Measurements from ENCODE around the gene NDUFB8.

The NDUFB8 gene

DNA sequence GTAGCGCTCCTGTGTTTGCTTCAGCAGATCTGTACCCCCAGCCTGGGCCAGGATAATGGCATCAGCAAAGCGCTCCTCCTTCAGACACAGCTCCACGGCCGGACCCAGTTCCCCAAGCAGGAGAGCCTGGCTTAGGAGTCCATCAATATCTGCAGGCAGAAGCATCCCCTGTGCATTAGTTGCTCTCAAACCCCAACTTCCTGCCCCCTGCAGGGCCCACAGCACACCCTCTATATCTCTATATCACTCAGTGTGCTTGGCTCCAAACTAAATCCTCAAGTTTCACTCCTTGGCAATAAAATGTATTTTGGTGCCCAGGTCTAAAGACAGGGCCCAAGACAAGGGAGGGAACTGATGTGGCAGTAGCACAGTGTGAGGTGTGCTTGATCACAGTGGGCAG, 31.6 kb downstream of the NDUFB8 start:
- H3K4me1 ChIP-seq (ENCODE audit: insufficient read depth, low read length, severe bottlenecking) = no peaks in the 10 kb centered on the region
- no peaks in the 10 kb centered on the region for H3F3A ChIP-seq (ENCODE audit: insufficient read depth, low read length)
- H3K4me2 ChIP-seq (ENCODE audit: low read length) = no peak overlapping the region
- TF ChIP-seq EZH2 (IDR thresholded peaks at IDR 0.05; ENCODE audit: borderline replicate concordance, low read length) = no peak
- TF ChIP-seq, protein P1, sequence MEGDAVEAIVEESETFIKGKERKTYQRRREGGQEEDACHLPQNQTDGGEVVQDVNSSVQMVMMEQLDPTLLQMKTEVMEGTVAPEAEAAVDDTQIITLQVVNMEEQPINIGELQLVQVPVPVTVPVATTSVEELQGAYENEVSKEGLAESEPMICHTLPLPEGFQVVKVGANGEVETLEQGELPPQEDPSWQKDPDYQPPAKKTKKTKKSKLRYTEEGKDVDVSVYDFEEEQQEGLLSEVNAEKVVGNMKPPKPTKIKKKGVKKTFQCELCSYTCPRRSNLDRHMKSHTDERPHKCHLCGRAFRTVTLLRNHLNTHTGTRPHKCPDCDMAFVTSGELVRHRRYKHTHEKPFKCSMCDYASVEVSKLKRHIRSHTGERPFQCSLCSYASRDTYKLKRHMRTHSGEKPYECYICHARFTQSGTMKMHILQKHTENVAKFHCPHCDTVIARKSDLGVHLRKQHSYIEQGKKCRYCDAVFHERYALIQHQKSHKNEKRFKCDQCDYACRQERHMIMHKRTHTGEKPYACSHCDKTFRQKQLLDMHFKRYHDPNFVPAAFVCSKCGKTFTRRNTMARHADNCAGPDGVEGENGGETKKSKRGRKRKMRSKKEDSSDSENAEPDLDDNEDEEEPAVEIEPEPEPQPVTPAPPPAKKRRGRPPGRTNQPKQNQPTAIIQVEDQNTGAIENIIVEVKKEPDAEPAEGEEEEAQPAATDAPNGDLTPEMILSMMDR (IDR thresholded peaks at IDR 0.05; ENCODE audit: low read length) = no peak
- no peaks in the 10 kb centered on the region for H4K20me1 ChIP-seq (ENCODE audit: insufficient read depth, low read length)
- no peak overlapping the region for H2AFZ ChIP-seq (ENCODE audit: low read length)
- no peaks in the 10 kb centered on the region for H3K36me3 ChIP-seq (ENCODE audit: insufficient read depth, low read length)
- H3K79me2 ChIP-seq (ENCODE audit: insufficient read depth, low read length) = no peaks in the 10 kb centered on the region
- H3K9ac ChIP-seq (ENCODE audit: low read length) = no peak overlapping the region
- no peak overlapping the region for H3K4me3 ChIP-seq (ENCODE audit: low read depth, low read length, poor library complexity, severe bottlenecking)
- H3K9me2 ChIP-seq (ENCODE audit: low read depth, low read length) = no peaks in the 10 kb centered on the region
- H3K27ac ChIP-seq (ENCODE audit: low read depth, low read length, poor library complexity, severe bottlenecking) = no peak overlapping the region
- no peaks in the 10 kb centered on the region for H3K9me3 ChIP-seq (ENCODE audit: low read length)
- no peaks in the 10 kb centered on the region for H3K27me3 ChIP-seq (ENCODE audit: insufficient read depth, low read length)

DNA sequence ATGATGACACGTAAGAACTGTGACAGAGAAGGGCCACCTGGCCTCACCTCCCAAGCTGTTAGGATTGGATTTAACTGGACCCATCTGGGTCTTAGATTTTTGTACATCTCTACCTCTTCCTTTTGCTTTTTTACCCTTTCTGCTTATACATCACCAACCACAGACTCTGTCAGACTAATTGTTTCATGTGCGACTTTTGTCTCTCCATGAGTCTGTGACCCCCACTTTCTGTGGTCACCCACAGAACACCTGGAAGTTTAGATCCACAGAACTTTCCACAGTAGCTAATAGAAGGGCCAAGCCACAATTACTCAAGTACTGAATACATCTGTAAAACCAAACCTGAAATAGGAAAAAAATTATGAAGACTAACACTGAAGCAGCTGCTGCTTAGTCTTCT, 33.1 kb downstream of the NDUFB8 start:
- no peak overlapping the region for H3K9ac ChIP-seq (ENCODE audit: low read length)
- H3K27me3 ChIP-seq (ENCODE audit: insufficient read depth, low read length) = no peaks in the 10 kb centered on the region
- H4K20me1 ChIP-seq (ENCODE audit: insufficient read depth, low read length) = no peaks in the 10 kb centered on the region
- H3K36me3 ChIP-seq (ENCODE audit: insufficient read depth, low read length) = 0 out of 2 replicates have a peak, but pooled peaks cover 3% of the 10 kb centered on the region
- H3K4me3 ChIP-seq (ENCODE audit: low read depth, low read length, poor library complexity, severe bottlenecking) = no peak overlapping the region
- no peaks in the 10 kb centered on the region for H3K9me2 ChIP-seq (ENCODE audit: low read depth, low read length)
- H3K27ac ChIP-seq (ENCODE audit: low read depth, low read length, poor library complexity, severe bottlenecking) = no peak overlapping the region
- H3K4me2 ChIP-seq (ENCODE audit: low read length) = no peak overlapping the region
- no peaks in the 10 kb centered on the region for H3K79me2 ChIP-seq (ENCODE audit: insufficient read depth, low read length)
- H3F3A ChIP-seq (ENCODE audit: insufficient read depth, low read length) = no peaks in the 10 kb centered on the region
- no peak overlapping the region for H2AFZ ChIP-seq (ENCODE audit: low read length)
- TF ChIP-seq, protein P1 (IDR thresholded peaks at IDR 0.05; ENCODE audit: low read length) = no peak
- no peak for TF ChIP-seq EZH2 (IDR thresholded peaks at IDR 0.05; ENCODE audit: borderline replicate concordance, low read length)
- H3K4me1 ChIP-seq (ENCODE audit: insufficient read depth, low read length, severe bottlenecking) = no peaks in the 10 kb centered on the region
- H3K9me3 ChIP-seq (ENCODE audit: low read length) = no peaks in the 10 kb centered on the region

DNA sequence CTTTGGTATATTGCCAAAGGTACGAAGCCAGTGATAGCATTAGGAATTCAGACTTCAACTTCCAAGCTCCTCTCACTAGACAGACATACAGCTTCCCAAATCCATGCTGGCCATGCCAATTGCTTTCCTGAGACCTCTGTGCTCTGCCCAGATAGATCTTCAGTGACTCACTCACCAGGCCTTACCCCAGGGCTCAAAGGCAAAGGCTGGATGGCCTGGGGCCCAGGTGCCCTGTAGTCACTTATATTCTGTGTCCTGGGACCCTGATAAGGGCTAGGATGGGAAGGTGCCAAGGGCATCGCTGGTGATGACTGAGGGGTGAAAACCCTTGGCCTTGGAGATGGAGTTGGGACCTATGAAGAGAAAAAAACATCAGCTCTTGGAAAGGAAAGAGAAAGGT, 39.1 kb downstream of the NDUFB8 start:
- no peak overlapping the region for H3K9ac ChIP-seq (ENCODE audit: low read length)
- H3K79me2 ChIP-seq (ENCODE audit: insufficient read depth, low read length) = no peaks in the 10 kb centered on the region
- no peaks in the 10 kb centered on the region for H3K4me1 ChIP-seq (ENCODE audit: insufficient read depth, low read length, severe bottlenecking)
- H3K36me3 ChIP-seq (ENCODE audit: insufficient read depth, low read length) = 0 out of 2 replicates have a peak, but pooled peaks cover 3% of the 10 kb centered on the region
- H3K9me2 ChIP-seq (ENCODE audit: low read depth, low read length) = no peaks in the 10 kb centered on the region
- no peaks in the 10 kb centered on the region for H3F3A ChIP-seq (ENCODE audit: insufficient read depth, low read length)
- no peak overlapping the region for H3K4me2 ChIP-seq (ENCODE audit: low read length)
- H3K27me3 ChIP-seq (ENCODE audit: insufficient read depth, low read length) = no peaks in the 10 kb centered on the region
- H4K20me1 ChIP-seq (ENCODE audit: insufficient read depth, low read length) = no peaks in the 10 kb centered on the region
- no peak overlapping the region for H3K27ac ChIP-seq (ENCODE audit: low read depth, low read length, poor library complexity, severe bottlenecking)
- no peak for TF ChIP-seq EZH2 (IDR thresholded peaks at IDR 0.05; ENCODE audit: borderline replicate concordance, low read length)
- TF ChIP-seq, protein P1 (IDR thresholded peaks at IDR 0.05; ENCODE audit: low read length) = no peak
- no peaks in the 10 kb centered on the region for H3K9me3 ChIP-seq (ENCODE audit: low read length)
- H3K4me3 ChIP-seq (ENCODE audit: low read depth, low read length, poor library complexity, severe bottlenecking) = no peak overlapping the region
- no peak overlapping the region for H2AFZ ChIP-seq (ENCODE audit: low read length)

Data from OCI-LY1 (cell line).